ENCODE data around the gene CROCC2. TPM values are rescaled to one million over a fixed set of nuclear protein-coding genes. Genes with fewer than 3 reads are reported as not detected.

Gene CROCC2
- total RNA-seq, 2 donors from 2014 or later = not detected

- Histone ChIP-seq H3K27ac (no peak overlapping the region), H3K9me3 (no peaks in the 10 kb centered on the region), H3K4me3 (no peak overlapping the region), H3K36me3 (no peaks in the 10 kb centered on the region), H3K27me3 (replicated peaks; ENCODE audit: insufficient read depth) (no peaks in the 10 kb centered on the region), H3K4me1 (ENCODE audit: control insufficient read depth in 1 of 2, low read depth in 2 of 2) (no peaks in the 10 kb centered on the region)
- DNase-seq (ENCODE audit: low spot score) = no peak
- ATAC-seq (ENCODE audit: insufficient number of reproducible peaks, low FRiP score, low read depth) = no peak
- no peak for TF ChIP-seq CTCF (IDR thresholded peaks at IDR 0.05)
These were observed 43.9 kb downstream of the CROCC2 start for GRCh38 chr2:240949791-240950705.

- DNase-seq (ENCODE audit: low spot score) (no peak), ATAC-seq (ENCODE audit: insufficient number of reproducible peaks, low FRiP score, low read depth) (no peak)
- Histone ChIP-seq H3K36me3 (no peaks in the 10 kb centered on the region), H3K9me3 (no peaks in the 10 kb centered on the region), H3K27me3 (replicated peaks; ENCODE audit: insufficient read depth) (no peaks in the 10 kb centered on the region), H3K4me1 (ENCODE audit: control insufficient read depth in 1 of 2, low read depth in 2 of 2) (no peaks in the 10 kb centered on the region), H3K27ac (no peak overlapping the region), H3K4me3 (no peak overlapping the region)
- no peak for TF ChIP-seq CTCF (IDR thresholded peaks at IDR 0.05)
These were observed 45.0 kb downstream of the CROCC2 start for GRCh38 chr2:240951045-240951594.

GRCh38 chr2:240952496-240953246 lies 46.5 kb downstream of the CROCC2 start:
- ATAC-seq (ENCODE audit: insufficient number of reproducible peaks, low FRiP score, low read depth) = no peak
- DNase-seq (ENCODE audit: low spot score) = no peak
- Histone ChIP-seq H3K27me3 (replicated peaks; ENCODE audit: insufficient read depth) (no peaks in the 10 kb centered on the region), H3K27ac (no peak overlapping the region), H3K4me3 (no peak overlapping the region), H3K4me1 (ENCODE audit: control insufficient read depth in 1 of 2, low read depth in 2 of 2) (peaks cover 0 to 4% of the 10 kb centered on the region in 2 donors), H3K9me3 (no peaks in the 10 kb centered on the region), H3K36me3 (no peaks in the 10 kb centered on the region)
- no peak for TF ChIP-seq CTCF (IDR thresholded peaks at IDR 0.05)

- no peaks in the 10 kb centered on the region for H3K9me3 ChIP-seq
- no peak for TF ChIP-seq CTCF (IDR thresholded peaks at IDR 0.05)
- H3K27me3 ChIP-seq (replicated peaks; ENCODE audit: insufficient read depth) = no peaks in the 10 kb centered on the region
- no peak overlapping the region for H3K4me3 ChIP-seq
- H3K36me3 ChIP-seq = no peaks in the 10 kb centered on the region
- no peak overlapping the region for H3K27ac ChIP-seq
- H3K4me1 ChIP-seq (ENCODE audit: control insufficient read depth in 1 of 2, low read depth in 2 of 2) = peaks cover 2 to 13% of the 10 kb centered on the region in 2 donors
- DNase-seq (ENCODE audit: low spot score) = no peak
- no peak for ATAC-seq (ENCODE audit: insufficient number of reproducible peaks, low FRiP score, low read depth)
These were observed 47.6 kb downstream of the CROCC2 start for GRCh38 chr2:240953426-240954410.
